Astrocyte (in vitro differentiated cells and primary cell): ENCODE results near the gene JAKMIP1. TPM values are rescaled to one million over a fixed set of nuclear protein-coding genes. Genes with fewer than 3 reads are reported as not detected.

Experiments
- DNase-seq: peaks from one replicate; pipeline ENCODE4 v3.0.0-alpha.2; 2010; ENCODE audit warnings: low read depth
- FAIRE-seq: peaks from 2 replicates; lab custom pipeline; 2011; peaks lifted over from hg19 to GRCh38; lab: Jason Lieb, UNC
- H2AFZ ChIP-seq: 2 replicates; pipeline ENCODE4 v1.6.0; 2012; ENCODE audit warnings: low read depth, low read length, inconsistent platforms
- H3K27ac ChIP-seq: 2 replicates; pipeline ENCODE4 v1.5.1; 2011; ENCODE audit warnings: low read depth, low read length, inconsistent platforms
- H3K27me3 ChIP-seq: 2 replicates; pipeline ENCODE4 v1.6.0; 2011; ENCODE audit warnings: low read length, inconsistent platforms; ENCODE audit not compliant: insufficient read depth
- H3K36me3 ChIP-seq: 2 replicates; pipeline ENCODE4 v1.5.1; 2011; ENCODE audit warnings: low read length, inconsistent platforms; ENCODE audit not compliant: insufficient read depth
- H3K4me1 ChIP-seq: 2 replicates; pipeline ENCODE4 v1.5.1; 2011; ENCODE audit warnings: low read length, inconsistent platforms; ENCODE audit not compliant: insufficient read depth
- H3K4me2 ChIP-seq: 2 replicates; pipeline ENCODE4 v1.6.0; 2012; ENCODE audit warnings: low read length, inconsistent platforms
- H3K4me3 ChIP-seq: 2 replicates; pipeline ENCODE4 v1.5.1; 2011; ENCODE audit warnings: low read depth, mild to moderate bottlenecking, low read length, inconsistent platforms; ENCODE audit not compliant: insufficient read depth
- H3K79me2 ChIP-seq: 2 replicates; pipeline ENCODE4 v1.6.0; 2012; ENCODE audit warnings: mild to moderate bottlenecking, low read length, inconsistent platforms; ENCODE audit not compliant: insufficient read depth
- H3K9ac ChIP-seq: 2 replicates; pipeline ENCODE4 v1.6.0; 2012; ENCODE audit warnings: mild to moderate bottlenecking, low read length, inconsistent platforms
- H3K9me3 ChIP-seq: 2 replicates; pipeline ENCODE4 v1.5.1; 2012; ENCODE audit warnings: low read depth, mild to moderate bottlenecking, low read length, inconsistent platforms; ENCODE audit not compliant: insufficient read depth
- H4K20me1 ChIP-seq: 2 replicates; pipeline ENCODE4 v1.6.0; 2012; ENCODE audit warnings: low read length, inconsistent platforms; ENCODE audit not compliant: insufficient read depth
- H3K27ac Mint-ChIP-seq: one replicate; pipeline ENCODE4 v1.8.0; 2021; ENCODE audit warnings: mild to moderate bottlenecking, mixed read lengths; ENCODE audit not compliant: unreplicated experiment
- H3K27me3 Mint-ChIP-seq: one replicate; pipeline ENCODE4 v1.8.0; 2021; ENCODE audit warnings: low read depth, mixed read lengths; ENCODE audit not compliant: unreplicated experiment
- H3K36me3 Mint-ChIP-seq: one replicate; pipeline ENCODE4 v1.8.0; 2021; ENCODE audit warnings: low read depth, mixed read lengths; ENCODE audit not compliant: unreplicated experiment
- H3K4me1 Mint-ChIP-seq: one replicate; pipeline ENCODE4 v1.8.0; 2021; ENCODE audit warnings: low read depth, mixed read lengths; ENCODE audit not compliant: unreplicated experiment
- H3K4me3 Mint-ChIP-seq: one replicate; pipeline ENCODE4 v1.8.0; 2021; ENCODE audit warnings: mild to moderate bottlenecking, moderate library complexity, mixed read lengths; ENCODE audit not compliant: unreplicated experiment
- H3K9me3 Mint-ChIP-seq: one replicate; pipeline ENCODE4 v1.8.0; 2021; ENCODE audit warnings: mild to moderate bottlenecking, mixed read lengths; ENCODE audit not compliant: unreplicated experiment
- EZH2 ChIP-seq: IDR thresholded peaks from 2 replicates; pipeline ENCODE4 v1.6.1; 2012; ENCODE audit warnings: mild to moderate bottlenecking, low read length, inconsistent platforms; ENCODE audit not compliant: insufficient read depth
- total RNA-seq: library from RNA; stranded (reverse); gene quantifications from 2 replicates; pipeline ENCODE4 v1.2.1, GENCODE V29; 2021
- TF ChIP-seq, protein P1 (sequence below): IDR thresholded peaks from 2 replicates; pipeline ENCODE4 v1.5.1; 2011; ENCODE audit warnings: low read depth, mild to moderate bottlenecking, inconsistent platforms, low read length, moderate library complexity; ENCODE audit not compliant: insufficient read depth

JAKMIP1 gene
- total RNA-seq, 1 donor from 2014 or later = 0.50 TPM

DNA sequence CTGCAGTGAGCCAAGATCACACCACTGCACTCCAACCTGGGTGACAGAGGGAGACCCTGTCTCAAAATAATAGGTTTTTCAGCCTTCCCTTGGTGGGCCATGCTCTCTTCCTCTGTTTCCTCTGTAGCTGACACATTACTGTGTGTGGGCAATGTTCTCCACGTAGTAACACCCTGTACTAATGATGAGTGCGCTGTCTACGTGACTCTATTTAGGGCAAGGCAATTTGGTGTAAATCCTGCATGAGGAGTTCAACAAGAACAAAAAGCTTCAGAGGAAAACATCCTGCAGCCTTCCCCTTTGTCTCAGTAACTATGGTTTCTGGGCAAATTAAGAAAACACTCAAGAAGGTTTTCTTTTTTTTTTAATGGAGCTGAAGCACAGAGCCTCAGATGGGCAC lies 24.4 kb upstream of the JAKMIP1 start:
- peaks cover 4% of the 10 kb centered on the region for H3K9me3 Mint-ChIP-seq
- H3K27me3 ChIP-seq = peaks cover 17% of the 10 kb centered on the region
- FAIRE-seq (no peak), DNase-seq (no peak)
- H3K27ac Mint-ChIP-seq = no peak overlapping the region
- H3K4me3 Mint-ChIP-seq = no peak overlapping the region
- no peaks in the 10 kb centered on the region for H3K4me1 ChIP-seq
- no peak overlapping the region for H3K9ac ChIP-seq
- H3K36me3 Mint-ChIP-seq = no peaks in the 10 kb centered on the region
- no peak overlapping the region for H3K4me2 ChIP-seq
- H2AFZ ChIP-seq = no peak overlapping the region
- peaks cover 6% of the 10 kb centered on the region for H3K9me3 ChIP-seq
- no peak for TF ChIP-seq EZH2
- TF ChIP-seq, protein P1, sequence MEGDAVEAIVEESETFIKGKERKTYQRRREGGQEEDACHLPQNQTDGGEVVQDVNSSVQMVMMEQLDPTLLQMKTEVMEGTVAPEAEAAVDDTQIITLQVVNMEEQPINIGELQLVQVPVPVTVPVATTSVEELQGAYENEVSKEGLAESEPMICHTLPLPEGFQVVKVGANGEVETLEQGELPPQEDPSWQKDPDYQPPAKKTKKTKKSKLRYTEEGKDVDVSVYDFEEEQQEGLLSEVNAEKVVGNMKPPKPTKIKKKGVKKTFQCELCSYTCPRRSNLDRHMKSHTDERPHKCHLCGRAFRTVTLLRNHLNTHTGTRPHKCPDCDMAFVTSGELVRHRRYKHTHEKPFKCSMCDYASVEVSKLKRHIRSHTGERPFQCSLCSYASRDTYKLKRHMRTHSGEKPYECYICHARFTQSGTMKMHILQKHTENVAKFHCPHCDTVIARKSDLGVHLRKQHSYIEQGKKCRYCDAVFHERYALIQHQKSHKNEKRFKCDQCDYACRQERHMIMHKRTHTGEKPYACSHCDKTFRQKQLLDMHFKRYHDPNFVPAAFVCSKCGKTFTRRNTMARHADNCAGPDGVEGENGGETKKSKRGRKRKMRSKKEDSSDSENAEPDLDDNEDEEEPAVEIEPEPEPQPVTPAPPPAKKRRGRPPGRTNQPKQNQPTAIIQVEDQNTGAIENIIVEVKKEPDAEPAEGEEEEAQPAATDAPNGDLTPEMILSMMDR = no peak
- H4K20me1 ChIP-seq = no peaks in the 10 kb centered on the region
- no peak overlapping the region for H3K27ac ChIP-seq
- no peaks in the 10 kb centered on the region for H3K79me2 ChIP-seq
- peaks cover 65% of the 10 kb centered on the region for H3K27me3 Mint-ChIP-seq
- no peaks in the 10 kb centered on the region for H3K4me1 Mint-ChIP-seq
- no peak overlapping the region for H3K4me3 ChIP-seq
- H3K36me3 ChIP-seq = no peaks in the 10 kb centered on the region

DNA sequence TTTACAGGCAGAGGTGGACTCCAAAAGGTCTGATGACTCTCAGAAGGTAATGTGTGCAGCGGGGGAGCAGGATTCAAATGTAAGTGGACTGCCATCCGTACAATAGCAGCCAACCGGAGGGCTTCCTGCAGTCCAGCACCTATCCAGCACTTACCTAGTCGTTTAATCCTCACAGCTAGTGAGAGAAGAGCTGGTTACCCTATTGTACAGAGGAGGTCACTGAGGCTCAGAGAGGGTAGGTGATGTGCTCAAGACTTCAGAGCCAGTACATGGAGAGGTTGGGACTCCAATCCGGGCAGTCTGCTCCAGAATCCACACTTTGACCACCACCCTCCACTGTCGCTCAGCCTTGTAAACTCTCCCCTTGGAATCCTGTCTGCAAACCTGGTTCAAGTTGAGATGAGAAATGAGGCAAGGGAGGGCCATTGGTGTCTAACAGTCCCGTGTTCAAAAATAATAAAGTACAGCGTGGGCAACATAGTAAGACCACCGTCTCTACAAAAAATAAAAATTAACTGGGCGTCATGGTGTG lies 22.5 kb upstream of the JAKMIP1 start:
- no peak overlapping the region for H3K4me3 Mint-ChIP-seq
- H3K4me2 ChIP-seq = no peak overlapping the region
- peaks cover 65% of the 10 kb centered on the region for H3K27me3 Mint-ChIP-seq

More for the DNA sequence above, 22.5 kb upstream of the JAKMIP1 start:
- Histone ChIP-seq H3K4me1 (no peaks in the 10 kb centered on the region), H2AFZ (no peak overlapping the region), H3K4me3 (no peak overlapping the region), H3K27me3 (peaks cover 20% of the 10 kb centered on the region), H3K79me2 (no peaks in the 10 kb centered on the region), H3K9me3 (peaks cover 6% of the 10 kb centered on the region), H3K27ac (no peak overlapping the region), H3K9ac (no peak overlapping the region), H3K36me3 (no peaks in the 10 kb centered on the region), H4K20me1 (no peaks in the 10 kb centered on the region)
- TF ChIP-seq, protein P1 = no peak
- TF ChIP-seq EZH2 = no peak
- DNase-seq (no peak), FAIRE-seq (no peak)
- no peaks in the 10 kb centered on the region for H3K4me1 Mint-ChIP-seq
- H3K36me3 Mint-ChIP-seq = no peaks in the 10 kb centered on the region
- H3K27ac Mint-ChIP-seq = no peak overlapping the region
- H3K9me3 Mint-ChIP-seq = peaks cover 4% of the 10 kb centered on the region
